GM19463 (cell line): ENCODE results near the gene MYO7A.

ENCODE experiments used
- ATAC-seq: cut with Tn5 transposase; IDR thresholded peaks from one replicate; pipeline ENCODE4 v1.9.1; 2021; ENCODE audit warnings: mild to moderate bottlenecking, moderate library complexity; ENCODE audit not compliant: unreplicated experiment

MYO7A gene

GRCh38 chr11:77110836-77111235 is 17.2 kb upstream of the MYO7A start:
- no peak for ATAC-seq

GRCh38 chr11:77111277-77111676 is 16.8 kb upstream of the MYO7A start:
- ATAC-seq = no peak

DNA sequence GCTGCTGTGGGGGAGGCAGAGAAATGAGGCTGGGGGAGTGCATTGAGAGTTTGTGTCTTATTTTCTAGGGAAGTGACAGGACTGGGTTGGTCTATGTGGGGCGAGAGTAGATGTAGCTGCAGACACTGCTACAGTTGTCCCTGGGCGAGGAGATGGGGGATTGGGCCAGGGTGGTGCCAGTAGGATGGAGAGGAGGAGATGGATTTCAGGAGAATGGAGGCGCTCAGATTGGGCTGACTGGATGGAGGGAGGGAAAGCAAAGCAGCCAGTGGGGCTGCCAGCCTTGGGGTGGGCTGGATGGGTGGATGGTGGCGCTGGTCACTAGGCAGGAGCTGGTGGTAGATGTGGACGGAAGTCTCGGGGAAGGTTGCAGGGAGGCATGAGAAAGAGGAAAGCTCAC is 16.1 kb upstream of the MYO7A start:
- no peak for ATAC-seq

GRCh38 chr11:77112641-77113381 is 15.2 kb upstream of the MYO7A start:
- no peak for ATAC-seq

GRCh38 chr11:77113382-77114088 is 14.5 kb upstream of the MYO7A start:
- ATAC-seq = no peak

DNA sequence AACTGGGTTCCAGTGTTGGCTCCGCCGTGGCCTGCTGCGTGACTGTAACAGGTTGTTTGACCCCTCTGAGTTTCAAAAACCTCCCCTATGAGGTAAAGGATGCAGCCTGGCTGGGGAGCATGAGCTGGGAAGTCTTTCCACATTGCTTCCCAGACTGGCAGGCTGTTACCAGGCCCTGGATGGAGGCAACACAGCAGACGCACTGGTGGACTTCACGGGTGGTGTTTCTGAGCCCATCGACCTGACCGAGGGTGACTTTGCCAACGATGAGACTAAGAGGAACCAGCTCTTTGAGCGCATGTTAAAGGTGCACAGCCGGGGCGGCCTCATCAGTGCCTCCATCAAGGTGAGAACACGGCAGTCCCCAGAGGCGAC is 14.0 kb upstream of the MYO7A start:
- ATAC-seq = no peak

DNA sequence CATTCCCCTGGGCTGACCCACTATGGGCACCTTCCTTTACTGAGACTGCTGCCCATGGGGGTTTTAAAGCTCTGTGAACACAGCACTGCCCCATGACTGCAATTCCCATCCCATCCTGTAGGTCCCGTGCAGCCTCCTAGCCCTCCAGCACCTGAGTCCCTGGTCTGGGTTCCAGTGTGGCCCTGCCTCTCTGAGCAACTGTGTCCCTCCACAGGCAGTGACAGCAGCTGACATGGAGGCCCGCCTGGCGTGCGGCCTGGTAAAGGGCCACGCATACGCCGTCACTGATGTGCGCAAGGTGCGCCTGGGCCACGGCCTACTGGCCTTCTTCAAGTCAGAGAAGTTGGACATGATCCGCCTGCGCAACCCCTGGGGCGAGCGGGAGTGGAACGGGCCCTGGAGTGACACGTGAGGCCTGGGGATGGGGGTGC is 12.8 kb upstream of the MYO7A start:
- ATAC-seq = no peak

DNA sequence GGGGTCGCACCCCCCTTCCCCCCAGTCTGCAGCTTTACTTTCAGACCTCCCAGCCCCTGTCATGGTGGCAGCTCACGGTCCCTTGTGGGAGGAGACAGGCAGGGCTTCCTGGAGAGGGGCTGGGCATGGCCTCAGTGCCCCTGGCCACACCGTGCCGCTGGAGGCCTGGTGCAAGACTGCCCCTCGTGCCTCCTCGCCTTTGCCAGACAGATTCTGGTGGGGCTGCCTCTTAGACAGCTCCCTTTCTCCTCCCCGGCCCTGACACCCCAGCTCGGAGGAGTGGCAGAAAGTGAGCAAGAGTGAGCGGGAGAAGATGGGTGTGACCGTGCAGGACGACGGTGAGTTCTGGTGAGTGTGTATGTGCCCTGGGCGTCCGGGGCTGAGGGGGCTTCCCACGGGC is 12.1 kb upstream of the MYO7A start:
- ATAC-seq = no peak

- ATAC-seq = no peak
Observed at GRCh38 chr11:77117492-77117891, 10.6 kb upstream of the MYO7A start.

DNA sequence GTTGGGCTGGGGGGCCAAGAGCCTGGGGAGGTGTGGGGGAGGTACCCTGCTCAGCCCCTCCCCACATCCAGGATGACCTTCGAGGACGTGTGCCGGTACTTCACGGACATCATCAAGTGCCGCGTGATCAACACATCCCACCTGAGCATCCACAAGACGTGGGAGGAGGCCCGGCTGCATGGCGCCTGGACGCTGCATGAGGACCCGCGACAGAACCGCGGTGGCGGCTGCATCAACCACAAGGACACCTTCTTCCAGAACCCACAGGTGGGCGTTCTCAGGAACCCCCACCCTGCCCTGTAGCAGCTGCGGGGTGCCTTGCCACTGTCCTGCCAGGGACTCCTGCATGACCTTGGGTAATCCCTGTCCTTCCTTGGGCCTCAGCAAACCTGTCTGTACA is 10.0 kb upstream of the MYO7A start:
- no peak for ATAC-seq

DNA sequence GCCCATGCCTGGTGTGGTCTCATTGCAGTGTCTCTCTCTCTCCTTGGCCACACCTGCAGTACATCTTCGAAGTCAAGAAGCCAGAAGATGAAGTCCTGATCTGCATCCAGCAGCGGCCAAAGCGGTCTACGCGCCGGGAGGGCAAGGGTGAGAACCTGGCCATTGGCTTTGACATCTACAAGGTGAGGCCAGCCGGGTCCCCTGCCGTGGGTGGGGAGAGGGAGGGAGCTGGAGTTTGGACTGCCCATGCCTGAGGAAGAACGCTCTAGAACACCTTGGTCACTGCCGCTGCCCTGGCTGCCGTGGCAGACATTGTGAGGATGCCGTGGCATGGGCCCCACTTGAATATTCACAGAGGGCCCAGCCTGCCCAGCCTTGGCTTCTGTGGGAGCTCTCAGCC is 9.1 kb upstream of the MYO7A start:
- no peak for ATAC-seq

DNA sequence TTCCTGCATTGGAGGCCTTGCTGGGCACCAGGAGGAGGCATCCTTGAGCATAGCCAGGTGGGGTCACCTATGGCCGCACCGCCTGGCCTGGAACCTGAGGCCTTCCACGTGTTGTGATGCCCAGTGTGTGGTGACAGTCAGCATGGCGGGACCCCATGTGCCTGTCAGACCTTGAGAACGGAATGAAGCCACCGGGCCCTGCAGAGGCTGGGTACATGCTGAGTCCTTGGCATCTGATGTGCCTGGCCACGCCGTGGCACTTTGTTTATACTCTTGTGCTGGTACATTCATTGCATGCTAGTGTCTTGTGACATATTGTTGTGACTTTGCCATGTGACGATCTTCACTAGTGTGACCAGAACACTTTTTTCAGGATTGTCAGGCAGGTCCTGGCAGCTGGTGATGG is 8.5 kb upstream of the MYO7A start:
- ATAC-seq = no peak

DNA sequence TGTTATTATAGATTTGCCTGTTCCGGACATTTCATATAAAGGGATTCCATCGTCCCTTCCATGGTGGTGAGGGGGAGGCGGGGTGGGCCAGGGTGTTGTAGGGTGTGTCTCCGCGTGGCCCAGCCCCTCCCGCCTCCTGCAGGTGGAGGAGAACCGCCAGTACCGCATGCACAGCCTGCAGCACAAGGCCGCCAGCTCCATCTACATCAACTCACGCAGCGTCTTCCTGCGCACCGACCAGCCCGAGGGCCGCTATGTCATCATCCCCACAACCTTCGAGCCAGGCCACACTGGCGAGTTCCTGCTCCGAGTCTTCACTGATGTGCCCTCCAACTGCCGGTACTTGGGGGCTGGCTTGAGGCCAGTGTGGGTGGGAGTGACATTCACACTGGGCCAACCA is 7.5 kb upstream of the MYO7A start:
- no peak for ATAC-seq

GRCh38 chr11:77121096-77121640 is 6.9 kb upstream of the MYO7A start:
- ATAC-seq = no peak

DNA sequence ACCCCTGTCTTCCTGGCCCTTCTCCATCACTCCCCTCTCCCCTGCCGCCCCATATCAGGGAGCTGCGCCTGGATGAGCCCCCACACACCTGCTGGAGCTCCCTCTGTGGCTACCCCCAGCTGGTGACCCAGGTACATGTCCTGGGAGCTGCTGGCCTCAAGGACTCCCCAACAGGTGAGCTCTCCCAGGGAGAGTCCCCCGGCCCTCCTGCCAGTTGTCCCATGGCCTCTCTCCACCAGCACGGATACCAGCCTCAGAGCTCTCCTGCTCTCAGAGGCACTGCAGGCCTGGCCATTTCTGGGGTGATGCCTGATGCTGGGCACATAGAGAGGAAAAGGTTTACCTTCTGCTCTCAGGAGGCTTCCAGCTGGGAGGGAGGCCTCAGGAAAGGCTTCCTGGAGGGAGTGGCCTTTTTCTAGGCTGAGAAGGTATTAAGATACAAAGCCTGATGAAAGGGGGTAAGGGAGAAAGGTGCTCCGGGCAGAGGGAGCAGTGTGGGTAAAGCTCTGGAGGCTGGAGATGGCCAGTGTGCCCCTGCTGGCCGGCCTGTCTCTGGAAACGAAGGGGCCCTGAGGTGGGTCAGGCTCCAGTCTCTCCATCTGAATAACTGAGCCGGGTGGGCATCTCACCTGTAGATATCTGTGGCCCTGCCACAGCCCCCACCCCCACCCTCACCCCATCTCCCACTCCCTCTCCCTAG is 6.0 kb upstream of the MYO7A start:
- no peak for ATAC-seq

DNA sequence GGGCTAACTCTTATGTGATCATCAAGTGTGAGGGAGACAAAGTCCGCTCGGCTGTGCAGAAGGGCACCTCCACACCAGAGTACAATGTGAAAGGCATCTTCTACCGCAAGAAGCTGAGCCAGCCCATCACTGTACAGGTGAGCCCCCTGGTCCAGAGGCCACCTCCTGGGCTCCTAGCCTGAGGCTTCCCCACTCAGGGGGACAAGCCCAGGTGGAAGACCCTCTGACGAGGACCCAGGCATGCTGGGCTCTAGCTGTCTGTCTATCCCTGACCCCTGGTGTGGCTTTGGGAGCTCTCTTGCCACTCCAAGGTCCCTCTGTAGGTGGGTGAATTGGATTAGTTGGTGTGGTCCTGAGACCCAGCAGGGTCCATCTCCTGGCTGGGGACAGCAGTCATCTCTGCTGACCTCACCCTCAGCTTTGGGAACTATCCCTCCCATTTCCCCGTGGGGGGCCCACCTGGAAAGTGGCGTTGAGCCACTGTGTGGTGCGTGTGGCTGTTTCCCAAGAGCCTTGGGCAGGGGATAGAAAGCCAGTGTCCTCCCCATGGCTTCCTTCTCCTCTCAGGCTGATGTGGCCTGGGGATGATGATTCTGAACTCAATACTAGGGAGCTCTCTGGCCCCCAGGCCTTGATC is 5.4 kb upstream of the MYO7A start:
- ATAC-seq = no peak

DNA sequence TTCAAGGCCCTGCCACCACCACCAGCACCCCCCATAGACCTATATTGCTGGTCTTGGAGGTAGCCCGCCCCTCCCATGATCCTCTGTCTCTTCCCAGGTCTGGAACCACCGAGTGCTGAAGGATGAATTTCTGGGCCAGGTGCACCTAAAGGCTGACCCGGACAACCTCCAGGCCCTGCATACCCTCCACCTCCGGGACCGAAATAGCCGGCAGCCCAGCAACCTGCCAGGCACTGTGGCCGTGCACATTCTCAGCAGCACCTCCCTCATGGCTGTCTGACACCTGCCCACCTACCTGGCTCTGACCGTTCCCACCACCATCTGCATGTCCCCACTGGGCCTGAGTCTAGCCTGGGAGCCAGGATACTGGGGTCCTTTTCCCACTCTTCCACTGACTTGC is 4.5 kb upstream of the MYO7A start:
- no peak for ATAC-seq

DNA sequence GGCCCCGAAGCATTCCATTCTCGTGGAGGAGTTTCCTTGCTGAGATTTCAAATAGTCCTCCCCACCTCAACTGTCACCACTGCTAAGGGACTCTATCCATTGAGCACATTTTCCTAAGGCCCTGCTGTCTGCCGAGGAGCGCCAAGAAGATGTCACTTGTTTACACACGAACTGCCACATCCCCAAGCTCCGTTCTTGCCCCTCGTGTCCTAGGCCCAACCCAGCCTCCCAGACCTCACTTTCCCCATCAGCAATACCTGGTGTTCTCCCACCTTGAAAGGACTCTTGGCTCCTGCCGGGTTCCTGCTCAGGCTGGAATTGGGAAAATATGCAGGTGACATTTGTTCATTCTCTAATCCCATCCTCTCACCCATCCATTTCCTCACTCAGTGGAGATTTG is 4.0 kb upstream of the MYO7A start:
- ATAC-seq = no peak

DNA sequence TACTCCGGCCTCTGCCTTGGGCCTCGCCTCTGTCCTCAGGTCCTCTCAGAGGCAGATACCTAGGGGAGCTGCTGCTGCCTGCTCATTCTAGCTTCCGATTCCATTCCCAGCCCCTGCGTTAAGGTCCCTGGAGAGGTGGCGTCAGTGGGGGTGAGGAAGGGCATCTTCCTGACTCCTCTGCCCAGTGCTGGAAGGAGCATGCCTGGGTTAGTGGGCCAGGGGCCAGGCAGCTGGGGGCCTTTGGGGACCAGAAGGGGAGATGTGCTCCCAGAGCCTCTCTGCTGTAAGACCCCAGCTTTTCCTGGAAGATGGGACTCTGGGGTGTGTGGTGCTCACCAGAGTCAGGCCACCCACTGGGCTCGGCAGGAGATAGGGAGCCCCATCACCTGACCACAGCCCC is 3.6 kb upstream of the MYO7A start:
- no peak for ATAC-seq

DNA sequence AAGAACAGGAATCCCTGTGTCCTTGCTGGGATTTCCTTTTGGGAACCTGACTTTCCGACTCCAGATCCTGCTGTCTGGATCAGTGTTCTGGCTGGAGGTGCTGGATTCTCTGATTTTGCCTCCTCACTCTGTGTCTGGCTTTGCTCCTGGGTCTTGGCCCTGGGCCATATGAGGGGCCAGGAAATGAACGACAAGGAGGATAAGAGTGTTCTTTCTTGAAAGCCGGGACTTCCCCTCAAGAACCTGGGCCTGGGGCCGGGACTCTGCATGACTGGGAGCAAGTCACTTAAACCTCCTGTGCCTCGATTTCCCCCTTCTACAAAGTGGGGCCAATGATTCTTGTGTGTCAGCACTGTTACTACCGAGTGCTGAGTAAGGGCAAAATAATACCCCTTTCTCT is 2.9 kb upstream of the MYO7A start:
- no peak for ATAC-seq

DNA sequence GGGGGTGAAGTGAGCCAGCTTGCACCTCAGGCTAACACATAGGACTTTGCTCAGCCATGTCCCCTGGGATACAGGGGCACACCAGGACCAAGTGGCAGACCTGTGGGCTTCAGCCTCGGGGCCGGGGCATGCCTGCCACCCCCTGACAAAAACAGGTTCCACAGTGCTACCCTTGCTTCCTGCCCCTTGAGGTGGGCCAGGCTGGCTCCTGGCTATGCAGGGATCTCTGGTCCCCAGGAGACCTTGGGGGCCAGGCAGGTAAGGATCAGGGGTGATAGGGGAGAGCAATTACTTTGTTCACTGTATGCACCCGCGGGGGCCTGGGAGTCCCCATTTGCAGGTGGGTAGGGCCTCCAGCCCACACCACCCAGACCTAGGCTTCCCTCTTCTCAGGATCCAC is 2.4 kb upstream of the MYO7A start:
- no peak for ATAC-seq
